GM06990 (cell line): ENCODE measurements around the gene HES6.
"Not testable (repeated sequence)": the region's sequence is repeated elsewhere in the genome, so short reads cannot be mapped to it uniquely, and the experiment has no call there.

Experiments
- DNase-seq: peaks from one replicate; pipeline ENCODE4 v3.0.0-alpha.2; 2011; ENCODE audit not compliant: insufficient read length; ENCODE audit errors: extremely low read depth
- H3K27me3 ChIP-seq: replicated peaks from 2 replicates; pipeline ENCODE4 v1.6.0; 2011; ENCODE audit warnings: low read length; ENCODE audit not compliant: control insufficient read depth, insufficient read depth
- H3K36me3 ChIP-seq: 2 replicates; pipeline ENCODE4 v1.5.1; 2011; ENCODE audit warnings: low read length; ENCODE audit not compliant: control insufficient read depth, insufficient read depth
- H3K4me3 ChIP-seq: replicated peaks from 2 replicates; pipeline ENCODE4 v1.5.1; 2011; ENCODE audit warnings: low read depth, mild to moderate bottlenecking, control low read depth, low read length
- TF ChIP-seq, protein P1 (sequence below): IDR thresholded peaks from 2 replicates; pipeline ENCODE4 v1.5.1; 2011; ENCODE audit warnings: low read length, control low read depth, mild to moderate bottlenecking, inconsistent platforms; ENCODE audit not compliant: insufficient read depth, poor library complexity, severe bottlenecking

The HES6 gene

DNA sequence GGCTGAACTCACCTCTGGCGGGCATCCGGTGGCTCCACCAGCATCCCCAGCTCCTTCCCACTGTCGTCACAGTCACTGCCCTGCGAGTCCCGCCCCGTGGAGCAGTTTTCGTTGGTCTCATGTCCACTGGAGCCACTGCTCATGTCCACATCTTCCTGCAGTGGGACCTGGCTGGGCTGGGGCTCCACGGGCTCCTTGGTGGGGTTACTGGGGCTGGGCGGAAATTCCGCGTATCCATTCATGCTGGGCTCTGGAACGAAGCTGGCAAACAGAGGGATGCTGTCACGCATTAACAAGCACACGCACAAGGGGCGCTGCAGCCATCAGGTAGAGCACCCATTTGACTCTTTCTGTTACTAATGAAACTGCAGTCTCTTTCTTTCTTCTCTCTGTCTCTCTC lies 37.9 kb upstream of the HES6 start:
- peaks cover 22% of the 10 kb centered on the region for H3K36me3 ChIP-seq
- H3K4me3 ChIP-seq = no peak overlapping the region
- TF ChIP-seq, protein P1, sequence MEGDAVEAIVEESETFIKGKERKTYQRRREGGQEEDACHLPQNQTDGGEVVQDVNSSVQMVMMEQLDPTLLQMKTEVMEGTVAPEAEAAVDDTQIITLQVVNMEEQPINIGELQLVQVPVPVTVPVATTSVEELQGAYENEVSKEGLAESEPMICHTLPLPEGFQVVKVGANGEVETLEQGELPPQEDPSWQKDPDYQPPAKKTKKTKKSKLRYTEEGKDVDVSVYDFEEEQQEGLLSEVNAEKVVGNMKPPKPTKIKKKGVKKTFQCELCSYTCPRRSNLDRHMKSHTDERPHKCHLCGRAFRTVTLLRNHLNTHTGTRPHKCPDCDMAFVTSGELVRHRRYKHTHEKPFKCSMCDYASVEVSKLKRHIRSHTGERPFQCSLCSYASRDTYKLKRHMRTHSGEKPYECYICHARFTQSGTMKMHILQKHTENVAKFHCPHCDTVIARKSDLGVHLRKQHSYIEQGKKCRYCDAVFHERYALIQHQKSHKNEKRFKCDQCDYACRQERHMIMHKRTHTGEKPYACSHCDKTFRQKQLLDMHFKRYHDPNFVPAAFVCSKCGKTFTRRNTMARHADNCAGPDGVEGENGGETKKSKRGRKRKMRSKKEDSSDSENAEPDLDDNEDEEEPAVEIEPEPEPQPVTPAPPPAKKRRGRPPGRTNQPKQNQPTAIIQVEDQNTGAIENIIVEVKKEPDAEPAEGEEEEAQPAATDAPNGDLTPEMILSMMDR = no peak
- H3K27me3 ChIP-seq = no peaks in the 10 kb centered on the region
- no peak for DNase-seq

DNA sequence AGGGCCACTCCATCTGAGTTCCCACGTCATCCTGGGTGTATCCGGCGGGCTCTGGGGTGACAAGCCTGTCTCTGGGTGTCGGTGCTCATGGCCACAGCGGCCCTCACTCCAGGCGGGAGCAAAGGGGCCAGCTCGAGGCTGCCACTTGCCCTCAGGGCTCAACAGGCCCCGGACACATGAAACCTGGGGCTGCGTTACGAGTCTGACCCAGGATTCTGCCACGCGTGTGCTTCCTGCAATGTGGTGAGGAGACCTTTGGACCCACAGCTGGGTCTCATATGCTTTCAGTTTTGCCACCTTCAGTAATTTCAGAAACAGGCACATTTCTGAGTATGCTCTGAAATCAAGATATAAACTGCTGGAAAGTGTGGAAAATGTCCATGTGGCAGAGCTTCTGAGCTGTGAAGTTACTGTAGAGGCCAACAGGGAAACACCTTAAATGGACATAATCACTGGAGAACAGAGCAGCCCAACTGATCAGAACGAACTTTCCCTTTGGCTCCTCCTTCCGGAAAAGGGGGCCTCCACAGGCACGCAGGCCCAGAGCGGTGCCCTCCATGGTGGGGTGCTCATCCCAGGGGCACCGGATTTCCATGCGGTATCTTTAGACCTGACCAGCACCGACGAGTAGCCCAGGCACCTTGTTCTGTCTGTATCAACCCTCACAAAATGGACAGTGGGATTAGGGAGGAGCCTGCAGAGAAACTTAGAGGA lies 34.5 kb upstream of the HES6 start:
- no peak for DNase-seq
- Histone ChIP-seq H3K4me3 (no peak overlapping the region), H3K27me3 (no peaks in the 10 kb centered on the region), H3K36me3 (peaks cover 37% of the 10 kb centered on the region)
- TF ChIP-seq, protein P1 = no peak

DNA sequence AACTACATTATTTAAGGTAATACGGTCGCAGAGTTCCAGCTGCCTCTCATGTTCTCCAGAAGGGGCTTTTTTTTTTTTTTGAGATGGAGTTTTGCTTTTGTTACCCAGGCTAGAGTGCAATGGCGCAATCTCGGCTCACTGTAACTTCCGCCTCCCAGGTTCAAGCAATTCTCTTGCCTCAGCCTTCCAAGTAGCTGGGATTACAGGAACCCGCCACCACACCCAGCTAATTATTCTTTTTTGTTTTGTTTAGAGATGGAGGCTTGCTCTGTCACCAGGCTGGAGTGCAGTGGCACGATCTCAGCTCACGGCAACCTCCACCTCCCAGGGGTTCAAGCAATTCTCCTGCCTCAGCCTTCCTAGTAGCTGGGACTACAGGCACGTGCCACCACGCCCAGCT lies 33.6 kb upstream of the HES6 start:
- peaks cover 37% of the 10 kb centered on the region for H3K36me3 ChIP-seq

DNA sequence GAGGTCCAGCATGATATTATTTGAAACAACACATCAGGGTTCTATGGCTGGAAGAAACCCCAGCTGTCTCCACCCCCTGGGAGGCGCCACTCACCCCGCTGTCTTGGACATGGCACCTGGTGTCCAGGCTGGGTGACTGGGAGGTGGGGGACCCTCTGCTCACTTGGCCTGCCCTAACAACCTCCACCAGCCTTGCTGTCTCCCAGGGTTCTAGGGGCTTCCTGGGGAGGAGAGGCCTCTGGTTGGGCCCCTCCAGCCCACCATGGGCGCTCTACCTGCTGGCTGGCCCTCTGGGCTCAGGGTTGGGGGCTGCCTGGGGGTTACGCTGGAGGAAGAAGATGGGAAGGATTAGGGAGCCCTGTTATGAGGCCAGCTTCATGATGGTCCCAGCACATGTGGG lies 32.3 kb upstream of the HES6 start:
- no peaks in the 10 kb centered on the region for H3K27me3 ChIP-seq
- no peak overlapping the region for H3K4me3 ChIP-seq
- no peak for DNase-seq
- TF ChIP-seq, protein P1 = no peak
- H3K36me3 ChIP-seq = peaks cover 41% of the 10 kb centered on the region

More for the DNA sequence above, 33.6 kb upstream of the HES6 start:
- H3K27me3 ChIP-seq, H3K4me3 ChIP-seq, DNase-seq: not testable (repeated sequence)

DNA sequence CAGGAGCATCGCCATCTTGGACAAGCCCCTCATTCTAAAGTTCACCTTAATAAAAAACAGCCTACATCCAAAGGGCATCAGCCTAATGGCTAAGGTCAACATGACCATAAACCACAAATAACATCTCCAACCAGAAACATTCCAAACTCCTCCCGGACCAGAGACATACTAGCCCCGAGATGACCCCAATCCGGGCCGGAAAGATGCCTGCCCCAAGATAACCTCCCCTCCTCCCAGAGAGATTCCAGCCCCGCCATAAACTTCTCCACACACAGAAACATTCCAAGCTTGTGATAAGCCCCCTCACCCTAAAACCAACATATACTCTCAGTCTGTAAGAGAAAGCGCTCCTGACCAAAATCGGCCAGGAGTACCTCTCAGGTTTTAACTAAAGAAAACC lies 31.8 kb upstream of the HES6 start:
- not testable (repeated sequence) for DNase-seq, H3K4me3 ChIP-seq, H3K27me3 ChIP-seq
- peaks cover 41% of the 10 kb centered on the region for H3K36me3 ChIP-seq

DNA sequence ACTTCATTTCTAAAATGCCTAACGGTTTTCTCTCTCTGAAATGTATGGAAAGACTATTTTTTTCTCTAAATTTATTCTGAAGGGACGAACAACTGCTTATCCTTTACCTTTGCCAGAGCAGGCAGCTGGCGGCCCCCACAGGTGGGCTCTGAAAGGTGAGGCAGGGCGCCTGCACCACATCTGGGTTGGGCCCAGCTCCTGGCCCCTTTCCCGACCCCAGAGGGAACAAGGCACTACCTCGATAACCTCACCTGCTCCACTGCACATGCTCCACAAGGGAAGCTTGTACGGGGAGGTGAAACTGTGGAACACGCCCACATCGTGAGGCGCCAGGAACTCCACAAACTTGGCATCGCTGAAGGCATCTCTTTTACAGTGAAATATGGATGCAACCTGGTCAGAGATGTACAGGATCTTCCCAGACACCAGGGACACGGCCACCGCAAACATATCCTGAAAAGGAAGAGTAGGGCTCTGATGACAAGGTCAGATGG lies 31.3 kb upstream of the HES6 start:
- TF ChIP-seq, protein P1 = no peak
- no peaks in the 10 kb centered on the region for H3K27me3 ChIP-seq
- H3K36me3 ChIP-seq = peaks cover 36% of the 10 kb centered on the region
- no peak overlapping the region for H3K4me3 ChIP-seq
- no peak for DNase-seq

DNA sequence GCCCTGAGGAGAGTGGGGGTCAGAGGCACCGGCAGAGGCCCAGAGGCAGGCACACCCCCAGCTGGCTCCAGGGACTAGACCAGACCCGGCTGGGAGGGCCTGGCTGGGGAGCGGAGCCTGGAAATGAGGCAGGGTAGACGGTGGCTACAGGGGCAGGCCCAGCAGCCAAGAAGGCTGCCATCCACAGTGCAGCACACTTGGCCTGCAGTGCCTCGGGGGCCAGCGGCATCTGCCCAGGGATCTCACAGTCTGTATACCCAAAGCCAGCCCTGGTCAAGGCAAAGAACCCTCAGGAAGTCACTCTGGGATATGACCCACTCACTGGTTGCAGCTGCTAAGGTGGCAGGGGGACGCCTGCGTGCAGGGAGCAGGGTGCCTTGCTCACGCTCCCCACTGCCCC lies 30.8 kb upstream of the HES6 start:
- H3K27me3 ChIP-seq = no peaks in the 10 kb centered on the region
- H3K36me3 ChIP-seq = peaks cover 34% of the 10 kb centered on the region
- TF ChIP-seq, protein P1 = no peak
- DNase-seq = no peak
- no peak overlapping the region for H3K4me3 ChIP-seq
